Upper lobe of right lung (tissue), 1 donor: ENCODE measurements around the gene SERPINB6. TPM values are rescaled to one million over a fixed set of nuclear protein-coding genes. Genes with fewer than 3 reads are reported as not detected.
A peak's percentile ranks its signal among the peaks of the same experiment; 100 is the strongest.

Experiments used
- ATAC-seq: fragments of 200-7000 bp; cut with Tn5 transposase; one replicate; pipeline ENCODE4 v1.9.1; 2020; ENCODE audit warnings: mild to moderate bottlenecking, moderate library complexity
- DNase-seq: peaks from one replicate; pipeline ENCODE4 v3.0.0-alpha.2; 2020
- H3K27ac ChIP-seq: fragments of 200-600 bp; one replicate; pipeline ENCODE4 v1.8.0; 2022
- H3K27me3 ChIP-seq: fragments of 200-600 bp; one replicate; pipeline ENCODE4 v1.8.0; 2022; ENCODE audit warnings: mild to moderate bottlenecking
- H3K36me3 ChIP-seq: fragments of 200-600 bp; one replicate; pipeline ENCODE4 v1.8.0; 2022
- H3K4me1 ChIP-seq: fragments of 200-600 bp; one replicate; pipeline ENCODE4 v1.8.0; 2022
- H3K4me3 ChIP-seq: fragments of 200-600 bp; one replicate; pipeline ENCODE4 v1.8.0; 2022; ENCODE audit warnings: mild to moderate bottlenecking
- H3K9me3 ChIP-seq: fragments of 200-600 bp; one replicate; pipeline ENCODE4 v1.8.0; 2022
- CTCF ChIP-seq: fragments of 200-600 bp; IDR thresholded peaks from one replicate; pipeline ENCODE4 v1.8.0; 2022; ENCODE audit warnings: antibody characterized with exemption
- intact Hi-C: fragments of 100-400 bp; cut with DNase I; formaldehyde crosslinking; loops from one replicate; pipeline ENCODE4 v1.11.0; 2022
- total RNA-seq: library from RNA; stranded (reverse); fragmentation: NEBNext Ultra II Directional; extraction: Animal tissue kit (Norgen Biotek cat#: 25700); gene quantifications from one replicate; pipeline ENCODE4 v1.2.1, GENCODE V29; 2021
- donor health status: DM: no; HTN: yes; CAD: no; lungs with severe emphysema.

The SERPINB6 gene
- total RNA-seq, 1 donor from 2014 or later, result 157 TPM

DNA sequence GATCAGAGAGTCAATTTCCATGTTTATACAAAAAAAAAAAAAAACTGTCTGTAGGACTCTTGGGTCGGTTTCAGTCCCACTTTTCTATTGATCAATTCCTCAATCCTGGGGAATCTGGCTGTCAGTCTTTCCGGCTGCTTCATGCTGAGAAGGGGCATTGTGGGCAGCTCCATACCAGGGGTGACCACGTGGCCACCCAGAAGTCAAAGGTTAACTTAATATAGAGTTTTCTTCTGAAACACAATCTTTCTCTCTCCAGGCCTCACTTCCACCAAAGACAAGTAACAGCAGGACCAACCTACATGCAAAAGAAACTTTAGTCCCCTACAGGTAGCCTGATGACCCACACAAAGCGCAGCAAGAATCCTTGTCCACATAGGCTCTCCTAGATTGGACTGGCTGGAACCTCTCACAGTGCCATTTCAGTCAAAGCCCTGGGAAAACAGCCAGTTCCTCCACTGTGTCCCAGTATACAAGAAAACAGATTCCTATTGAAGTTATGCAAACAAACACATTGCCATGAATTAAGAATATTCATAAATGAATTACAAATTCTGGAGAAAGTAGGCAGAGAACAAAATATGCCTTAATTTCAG lies 49.7 kb downstream of the SERPINB6 start:
- Histone ChIP-seq H3K9me3 (no peaks in the 10 kb centered on the region), H3K4me1 (peaks cover 4% of the 10 kb centered on the region), H3K4me3 (no peak overlapping the region), H3K27me3 (no peaks in the 10 kb centered on the region), H3K36me3 (no peaks in the 10 kb centered on the region), H3K27ac (no peak overlapping the region)
- DNase-seq (no peak), ATAC-seq (no peak)
- no peak for TF ChIP-seq CTCF
- intact Hi-C loops, result no loop called here

DNA sequence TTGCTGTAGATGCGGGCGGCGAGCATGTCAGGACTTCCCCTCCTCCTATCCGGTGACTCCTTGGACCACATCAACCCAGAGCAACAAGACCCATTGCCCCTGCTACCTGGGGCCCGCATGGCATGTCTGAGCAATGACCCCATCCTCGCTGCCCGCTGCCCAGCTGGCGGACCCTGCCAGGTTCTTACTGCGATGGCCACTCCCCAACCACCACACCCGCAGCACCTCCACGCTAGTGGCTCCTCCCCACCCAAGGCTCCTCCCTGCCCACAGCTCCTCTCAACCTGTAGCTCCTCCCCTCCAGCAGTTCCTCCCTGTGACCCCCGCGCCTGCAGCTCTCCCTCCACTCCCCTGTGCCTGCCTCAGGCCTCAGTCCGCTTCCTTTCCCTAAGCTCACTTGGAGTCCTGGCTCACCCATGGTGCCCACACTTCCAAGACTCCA lies 50.7 kb downstream of the SERPINB6 start:
- DNase-seq (no peak), ATAC-seq (no peak)
- intact Hi-C loops, result no loop called here
- Histone ChIP-seq H3K27me3 (no peaks in the 10 kb centered on the region), H3K4me1 (peaks cover 4% of the 10 kb centered on the region), H3K9me3 (no peaks in the 10 kb centered on the region), H3K4me3 (no peak overlapping the region), H3K36me3 (no peaks in the 10 kb centered on the region), H3K27ac (no peak overlapping the region)
- TF ChIP-seq CTCF, result no peak

GRCh38 chr6:2919886-2920285 lies 51.5 kb downstream of the SERPINB6 start:
- intact Hi-C loops, result no loop called here
- no peak for TF ChIP-seq CTCF
- Histone ChIP-seq H3K27ac (no peak overlapping the region), H3K27me3 (no peaks in the 10 kb centered on the region), H3K36me3 (no peaks in the 10 kb centered on the region), H3K4me3 (no peak overlapping the region), H3K9me3 (no peaks in the 10 kb centered on the region), H3K4me1 (peaks cover 4% of the 10 kb centered on the region)
- no peak for ATAC-seq
- no peak for DNase-seq

- no peak overlapping the region for H3K4me3 ChIP-seq
- no peak for ATAC-seq
- TF ChIP-seq CTCF, result no peak
- intact Hi-C loops, result no loop called here
- no peak overlapping the region for H3K27ac ChIP-seq
- H3K27me3 ChIP-seq, result no peaks in the 10 kb centered on the region
- H3K4me1 ChIP-seq, result peaks cover 4% of the 10 kb centered on the region
- DNase-seq, result no peak
- no peaks in the 10 kb centered on the region for H3K36me3 ChIP-seq
- H3K9me3 ChIP-seq, result no peaks in the 10 kb centered on the region
Measured at GRCh38 chr6:2919401-2919800, 52.0 kb downstream of the SERPINB6 start.

GRCh38 chr6:2918936-2919335 lies 52.4 kb downstream of the SERPINB6 start:
- DNase-seq, result peak; percentile 46

More at GRCh38 chr6:2918936-2919335, 52.4 kb downstream of the SERPINB6 start:
- H3K36me3 ChIP-seq, result no peaks in the 10 kb centered on the region
- H3K27ac ChIP-seq, result no peak overlapping the region
- peak; percentile 84 for ATAC-seq
- H3K4me1 ChIP-seq, result peaks cover 4% of the 10 kb centered on the region
- TF ChIP-seq CTCF, result no peak
- intact Hi-C loops, result no loop called here
- no peaks in the 10 kb centered on the region for H3K27me3 ChIP-seq
- H3K4me3 ChIP-seq, result no peak overlapping the region
- no peaks in the 10 kb centered on the region for H3K9me3 ChIP-seq
